HG03095 (cell line): ENCODE data around the gene SKA1.

Experiments
- ATAC-seq: cut with Tn5 transposase; IDR thresholded peaks from one replicate; pipeline ENCODE4 v1.9.1; 2021; ENCODE audit warnings: moderate library complexity; ENCODE audit not compliant: unreplicated experiment

The SKA1 gene

GRCh38 chr18:50374753-50375391 lies at the start of gene SKA1:
SKA1 (plus strand) TSS chr18:50375046; CDS start chr18:50375831, 785 bp downstream.
- peak; percentile 95 for ATAC-seq

- ATAC-seq: no peak
Observed at GRCh38 chr18:50327983-50328382, 46.9 kb upstream of the SKA1 start.

GRCh38 chr18:50330176-50330575 lies 44.7 kb upstream of the SKA1 start:
- ATAC-seq: no peak

- ATAC-seq: no peak
Observed at GRCh38 chr18:50331691-50332090, 43.2 kb upstream of the SKA1 start.

GRCh38 chr18:50334546-50335152 lies 40.2 kb upstream of the SKA1 start:
- ATAC-seq: peak; percentile 56

- ATAC-seq: no peak
Observed at GRCh38 chr18:50338122-50338521, 36.7 kb upstream of the SKA1 start.

- ATAC-seq: no peak
Observed at GRCh38 chr18:50338715-50339114, 36.1 kb upstream of the SKA1 start.

GRCh38 chr18:50340078-50340477 lies 34.8 kb upstream of the SKA1 start:
- ATAC-seq: no peak

- ATAC-seq: no peak
Observed at GRCh38 chr18:50341443-50341842, 33.4 kb upstream of the SKA1 start.

- no peak for ATAC-seq
Observed at GRCh38 chr18:50350699-50351098, 24.1 kb upstream of the SKA1 start.

GRCh38 chr18:50356036-50356945 lies 18.6 kb upstream of the SKA1 start:
- ATAC-seq: peak; percentile 84

- ATAC-seq: no peak
Observed at GRCh38 chr18:50358844-50359243, 16.0 kb upstream of the SKA1 start.

GRCh38 chr18:50359806-50360205 lies 15.0 kb upstream of the SKA1 start:
- ATAC-seq: no peak

- ATAC-seq: no peak
Observed at GRCh38 chr18:50360611-50361010, 14.2 kb upstream of the SKA1 start.

- no peak for ATAC-seq
Observed at GRCh38 chr18:50369672-50370071, 5.2 kb upstream of the SKA1 start.

- no peak for ATAC-seq
Observed at GRCh38 chr18:50372743-50373142, 2.1 kb upstream of the SKA1 start.

GRCh38 chr18:50373561-50374219 lies 1.2 kb upstream of the SKA1 start:
- ATAC-seq: no peak

- ATAC-seq: no peak
Observed at GRCh38 chr18:50374220-50374752, 560 bp upstream of the SKA1 start.

GRCh38 chr18:50377061-50377798 lies 2.4 kb downstream of the SKA1 start:
- ATAC-seq: no peak

GRCh38 chr18:50388988-50389387 lies 14.1 kb downstream of the SKA1 start:
- ATAC-seq: no peak
